Mononuclear cell (primary cell): ENCODE results near the gene SLC2A13. TPM values are rescaled to one million over a fixed set of nuclear protein-coding genes. Genes with fewer than 3 reads are reported as not detected.
"Not testable (repeated sequence)": the region's sequence is repeated elsewhere in the genome, so short reads cannot be mapped to it uniquely, and the experiment has no call there.

Experiments
- H3K27me3 ChIP-seq: 2 replicates; pipeline ENCODE4 v1.6.0; 2011; ENCODE audit warnings: low read length, control low read depth; ENCODE audit not compliant: insufficient read depth
- H3K4me1 ChIP-seq: 2 replicates; pipeline ENCODE4 v1.5.1; 2011; ENCODE audit warnings: mild to moderate bottlenecking, low read length, control low read depth; ENCODE audit not compliant: insufficient read depth
- H3K4me3 ChIP-seq: 2 replicates; pipeline ENCODE4 v1.5.1; 2011; ENCODE audit warnings: mild to moderate bottlenecking, low read length, moderate library complexity
- H3K9me3 ChIP-seq: 2 replicates; pipeline ENCODE4 v1.5.1; 2011; ENCODE audit warnings: low read depth, mild to moderate bottlenecking, control low read depth, low read length
- total RNA-seq: library from RNA; depleted of rRNA; stranded (reverse); fragments of >200 nt; gene quantifications from one replicate; pipeline ENCODE4 v1.2.3, GENCODE V29; 2012

The SLC2A13 gene
- total RNA-seq, 1 donor, result 4.4 TPM

DNA sequence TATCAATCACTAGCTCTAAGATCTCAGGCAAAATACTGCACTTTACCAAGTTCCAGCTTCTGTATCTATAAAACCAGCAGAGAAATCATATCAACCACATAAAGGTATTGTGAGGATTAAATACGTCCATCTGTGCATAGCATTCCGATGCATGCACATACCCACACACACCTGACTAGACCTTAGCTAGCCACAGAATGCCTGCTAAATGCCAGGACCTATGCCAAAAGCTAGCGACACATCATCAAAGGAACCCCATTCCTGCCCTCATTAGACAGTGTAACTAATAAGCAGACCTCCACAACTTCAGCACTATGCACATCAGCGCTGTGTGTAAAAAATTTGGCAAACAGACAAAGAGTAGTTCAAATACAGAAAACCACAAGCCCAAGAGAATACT is 185.2 kb downstream of the SLC2A13 start:
- H3K27me3 ChIP-seq, result no peaks in the 10 kb centered on the region

DNA sequence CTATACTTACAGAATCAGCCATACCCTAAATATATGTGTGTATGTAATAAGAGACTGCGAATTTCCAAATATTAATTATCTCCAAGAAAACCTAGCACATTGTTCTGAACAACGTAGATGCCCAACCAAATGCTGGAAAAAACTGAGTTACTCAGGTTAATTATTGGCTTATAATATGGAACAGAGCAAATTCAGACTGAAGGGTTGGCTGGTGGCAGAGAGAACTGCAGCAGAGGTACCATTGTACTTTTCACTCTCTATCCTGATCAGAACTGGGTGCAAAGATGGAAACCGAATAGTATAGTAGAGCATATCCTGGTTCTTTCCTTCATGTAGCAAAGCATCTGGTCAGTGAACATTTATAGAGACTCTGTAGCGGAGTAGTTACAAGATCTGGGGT is 185.7 kb downstream of the SLC2A13 start:
- Histone ChIP-seq H3K4me3 (no peak overlapping the region), H3K4me1 (peaks cover 6% of the 10 kb centered on the region), H3K27me3 (no peaks in the 10 kb centered on the region), H3K9me3 (no peaks in the 10 kb centered on the region)

More for the DNA sequence above, 185.2 kb downstream of the SLC2A13 start:
- Histone ChIP-seq H3K4me1 (peaks cover 6% of the 10 kb centered on the region), H3K9me3 (no peaks in the 10 kb centered on the region), H3K4me3 (no peak overlapping the region)

DNA sequence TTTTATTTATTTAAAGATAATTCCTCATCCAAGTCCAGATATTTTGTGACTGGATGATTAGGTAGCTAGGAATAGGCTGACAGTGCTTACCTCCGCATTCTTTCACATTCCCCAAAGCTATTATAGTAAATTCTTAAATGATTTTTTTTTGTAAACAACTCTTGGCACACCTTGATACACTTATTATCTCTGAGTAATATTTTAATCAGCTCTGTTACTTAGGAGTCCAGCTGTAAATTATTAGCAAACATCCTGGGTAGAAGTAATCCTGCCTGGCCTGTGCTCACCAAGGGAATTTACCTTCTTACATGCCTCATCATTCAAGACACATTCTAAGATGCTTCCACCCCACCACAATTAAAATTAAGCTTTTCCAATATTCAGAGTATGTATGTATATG is 186.1 kb downstream of the SLC2A13 start:
- no peak overlapping the region for H3K4me3 ChIP-seq
- H3K9me3 ChIP-seq, result no peaks in the 10 kb centered on the region
- H3K4me1 ChIP-seq, result peaks cover 6% of the 10 kb centered on the region
- no peaks in the 10 kb centered on the region for H3K27me3 ChIP-seq

DNA sequence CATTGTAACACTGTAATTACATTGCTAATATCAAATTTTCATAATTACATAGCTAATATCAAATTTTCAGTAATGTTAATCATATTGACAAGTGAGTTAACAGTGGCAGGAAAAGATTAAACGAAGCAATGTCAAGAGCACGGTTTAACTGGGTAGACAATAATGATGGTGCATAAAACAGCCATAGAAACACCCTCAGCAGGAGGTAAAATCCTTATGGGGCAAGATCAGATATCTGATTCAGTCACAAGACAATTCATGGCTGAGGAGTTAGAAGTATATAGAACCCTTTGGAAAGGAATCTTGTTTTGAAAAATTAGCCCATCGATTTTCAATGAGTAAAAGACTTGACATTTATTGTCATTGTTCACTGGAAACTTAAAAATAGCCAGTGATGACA is 190.6 kb downstream of the SLC2A13 start:
- Histone ChIP-seq H3K4me1 (peaks cover 6% of the 10 kb centered on the region), H3K9me3 (no peaks in the 10 kb centered on the region), H3K4me3 (no peak overlapping the region), H3K27me3 (no peaks in the 10 kb centered on the region)

DNA sequence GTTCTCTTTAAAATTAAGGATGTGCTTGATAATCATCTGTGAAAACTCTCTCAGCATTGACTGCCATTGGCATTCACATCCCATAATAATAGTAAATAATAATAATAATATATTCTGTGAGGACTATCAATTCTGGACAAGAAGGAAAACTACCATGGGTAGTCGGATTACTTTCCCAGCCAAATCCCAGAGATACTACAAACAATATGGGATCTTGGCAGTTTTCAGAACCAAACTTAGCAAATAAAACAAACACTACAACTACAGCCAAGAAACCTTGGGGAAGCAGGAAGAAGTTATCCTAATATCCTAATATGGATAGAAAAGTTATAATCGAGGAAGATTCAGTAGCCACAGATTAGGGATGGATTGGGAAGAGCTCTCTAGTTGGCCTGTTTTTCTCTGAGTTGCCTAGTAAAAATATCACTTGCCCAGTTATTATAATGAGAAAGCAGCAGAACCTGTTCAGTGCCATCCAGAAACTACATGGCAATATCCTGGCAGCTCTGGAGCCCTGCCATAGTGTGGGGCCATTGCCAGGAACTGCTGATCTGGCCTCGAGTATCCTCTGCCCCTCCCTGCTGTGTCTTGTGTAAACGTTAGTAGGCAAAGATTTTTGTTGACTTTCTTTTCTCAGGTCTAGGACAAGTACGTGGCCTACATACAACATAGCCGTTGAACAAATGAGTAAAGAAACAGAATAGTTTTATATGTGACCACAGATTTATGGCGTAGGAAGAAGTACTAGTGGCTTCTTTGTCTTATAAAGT is 193.5 kb downstream of the SLC2A13 start:
- Histone ChIP-seq H3K27me3 (no peaks in the 10 kb centered on the region), H3K9me3 (no peaks in the 10 kb centered on the region), H3K4me3 (no peak overlapping the region), H3K4me1 (peaks cover 4% of the 10 kb centered on the region)

DNA sequence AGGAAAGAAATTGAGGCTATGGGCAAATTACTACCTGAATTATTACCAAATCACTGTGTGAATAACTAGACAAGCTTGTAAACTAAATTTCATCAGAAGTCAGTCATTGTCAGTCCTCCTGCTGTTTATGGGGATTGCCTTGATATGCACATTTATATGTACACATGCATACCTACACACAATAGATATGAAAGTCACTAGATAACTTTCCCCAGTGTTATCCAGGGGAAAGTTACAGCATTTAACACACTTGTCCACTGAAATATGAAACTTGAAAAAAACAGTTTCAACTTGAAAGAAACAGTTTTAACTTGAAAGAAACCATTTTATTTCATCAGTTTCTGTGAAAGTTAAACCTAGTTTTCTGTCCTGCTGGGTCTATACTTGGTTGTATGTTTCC is 199.6 kb downstream of the SLC2A13 start:
- Histone ChIP-seq H3K9me3 (no peaks in the 10 kb centered on the region), H3K4me3 (no peak overlapping the region), H3K4me1 (no peaks in the 10 kb centered on the region), H3K27me3 (no peaks in the 10 kb centered on the region)

DNA sequence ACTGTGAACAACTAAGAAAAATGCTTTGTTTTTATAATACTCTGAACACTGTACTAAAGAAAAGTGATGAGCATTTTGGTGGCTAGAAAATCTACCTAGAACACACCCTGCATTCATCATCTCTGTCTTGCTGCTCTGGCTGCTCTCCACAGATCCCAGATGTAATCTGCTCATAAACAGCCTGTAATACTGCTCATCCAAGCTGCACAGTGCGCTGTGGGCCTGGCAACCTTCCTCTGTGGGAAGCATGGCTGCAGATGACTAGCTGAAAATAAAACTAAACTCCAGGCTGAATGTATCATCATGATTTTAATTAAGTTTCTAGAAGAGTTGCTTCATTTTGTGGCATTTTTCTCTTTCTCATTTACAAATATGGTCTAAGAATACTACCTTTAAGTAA is 200.7 kb downstream of the SLC2A13 start:
- H3K27me3 ChIP-seq, result no peaks in the 10 kb centered on the region
- H3K4me1 ChIP-seq, result no peaks in the 10 kb centered on the region
- H3K4me3 ChIP-seq, result no peak overlapping the region
- H3K9me3 ChIP-seq, result no peaks in the 10 kb centered on the region

DNA sequence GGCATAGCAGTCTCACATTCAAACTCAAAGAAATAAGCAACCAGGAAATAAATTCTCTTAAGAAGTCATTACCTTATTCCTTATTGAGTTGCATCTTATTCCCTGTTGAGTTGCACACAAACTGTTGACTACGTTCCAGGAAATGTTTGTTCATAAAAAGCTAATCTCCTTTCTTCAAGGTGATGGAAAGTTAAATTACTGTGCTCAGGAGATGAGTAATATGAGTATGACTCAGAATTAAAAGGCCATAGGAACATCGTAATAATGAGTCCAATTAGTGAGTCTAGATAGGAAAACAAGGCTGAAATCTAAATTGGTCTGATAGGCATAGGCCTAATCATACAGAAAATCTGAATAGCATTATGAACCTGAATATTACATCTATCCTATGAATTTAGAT is 203.1 kb downstream of the SLC2A13 start:
- H3K9me3 ChIP-seq, result no peaks in the 10 kb centered on the region
- H3K4me3 ChIP-seq, result no peak overlapping the region
- no peaks in the 10 kb centered on the region for H3K4me1 ChIP-seq
- H3K27me3 ChIP-seq, result no peaks in the 10 kb centered on the region

DNA sequence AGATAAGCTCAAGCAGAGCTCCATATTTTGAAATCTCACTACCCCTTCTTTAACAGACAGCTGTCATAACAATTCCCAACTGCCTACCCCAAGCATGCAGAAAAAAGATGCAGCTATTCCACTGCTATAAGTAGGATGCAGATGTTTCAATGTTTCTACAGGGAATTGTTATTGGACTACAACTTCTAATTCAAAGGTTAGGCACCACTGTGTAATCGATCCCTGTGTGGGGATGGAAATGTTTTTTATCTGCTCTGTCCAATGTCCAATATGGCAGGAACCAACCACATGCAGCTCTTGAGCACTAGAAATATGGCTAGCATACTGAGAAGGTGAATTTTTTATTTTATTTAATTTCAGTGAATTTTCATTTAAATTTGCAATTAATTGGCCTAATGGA is 208.6 kb downstream of the SLC2A13 start:
- Histone ChIP-seq H3K27me3 (no peaks in the 10 kb centered on the region), H3K9me3 (no peaks in the 10 kb centered on the region), H3K4me3 (no peak overlapping the region), H3K4me1 (no peaks in the 10 kb centered on the region)

DNA sequence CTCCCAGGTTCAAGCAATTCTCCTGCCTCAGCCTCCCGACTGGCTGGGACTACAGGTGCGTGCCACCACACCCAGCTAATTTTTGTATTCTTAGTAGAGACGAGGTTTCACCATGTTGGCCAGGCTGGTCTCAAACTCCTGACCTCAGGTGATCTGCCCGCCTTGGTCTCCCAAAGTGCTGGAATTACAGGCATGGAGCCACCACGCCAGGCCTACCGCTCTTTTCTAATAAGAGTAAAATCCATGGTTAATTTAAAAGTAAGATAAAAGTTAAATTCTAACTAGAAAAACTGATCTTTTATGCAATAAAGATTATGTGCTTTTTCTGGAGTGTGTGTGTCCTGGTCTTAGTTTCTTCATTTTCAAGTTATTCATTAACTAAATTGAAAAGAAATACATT is 212.5 kb downstream of the SLC2A13 start:
- H3K27me3 ChIP-seq, H3K4me3 ChIP-seq, H3K4me1 ChIP-seq, H3K9me3 ChIP-seq: not testable (repeated sequence)

DNA sequence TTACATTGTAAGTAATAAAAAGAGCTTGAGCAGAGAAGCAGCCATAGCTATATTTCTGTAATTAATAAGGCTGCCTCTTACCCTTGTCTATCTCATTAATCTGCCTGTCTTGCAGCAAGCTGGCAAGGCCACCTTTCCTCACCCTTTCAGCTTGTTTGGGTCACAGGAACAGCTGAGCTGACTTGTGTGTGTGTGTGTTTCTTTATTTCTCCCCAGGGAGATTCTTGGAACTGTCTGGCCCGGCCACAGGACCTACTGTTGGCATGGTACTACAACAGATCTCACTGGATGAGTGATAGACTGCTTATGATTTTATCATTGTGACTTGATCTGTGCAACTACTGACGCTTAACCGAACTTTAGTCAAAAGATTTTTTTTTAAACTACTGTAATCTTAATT is 213.7 kb downstream of the SLC2A13 start:
- Histone ChIP-seq H3K4me3 (no peak overlapping the region), H3K27me3 (no peaks in the 10 kb centered on the region), H3K9me3 (no peaks in the 10 kb centered on the region), H3K4me1 (no peaks in the 10 kb centered on the region)

DNA sequence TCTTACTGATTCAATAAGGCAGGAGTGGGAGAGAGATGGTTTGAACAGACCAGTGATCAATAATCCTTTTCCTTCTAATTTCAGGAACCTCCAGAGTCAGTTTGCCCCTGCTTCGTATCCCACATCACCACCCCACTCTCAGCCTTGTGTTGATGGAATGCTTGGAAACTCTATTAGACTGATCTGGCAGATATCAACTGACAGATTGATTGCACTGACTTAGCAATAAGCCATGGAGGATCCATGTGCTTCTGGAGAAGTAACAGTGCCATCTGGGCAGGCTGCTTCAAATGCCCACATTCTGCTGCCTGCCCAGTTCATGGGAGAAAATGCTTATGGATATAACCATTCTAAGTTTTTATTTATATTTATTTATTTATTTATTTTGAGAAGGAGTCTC is 218.0 kb downstream of the SLC2A13 start:
- Histone ChIP-seq H3K9me3 (no peaks in the 10 kb centered on the region), H3K27me3 (no peaks in the 10 kb centered on the region), H3K4me1 (no peaks in the 10 kb centered on the region), H3K4me3 (no peak overlapping the region)

DNA sequence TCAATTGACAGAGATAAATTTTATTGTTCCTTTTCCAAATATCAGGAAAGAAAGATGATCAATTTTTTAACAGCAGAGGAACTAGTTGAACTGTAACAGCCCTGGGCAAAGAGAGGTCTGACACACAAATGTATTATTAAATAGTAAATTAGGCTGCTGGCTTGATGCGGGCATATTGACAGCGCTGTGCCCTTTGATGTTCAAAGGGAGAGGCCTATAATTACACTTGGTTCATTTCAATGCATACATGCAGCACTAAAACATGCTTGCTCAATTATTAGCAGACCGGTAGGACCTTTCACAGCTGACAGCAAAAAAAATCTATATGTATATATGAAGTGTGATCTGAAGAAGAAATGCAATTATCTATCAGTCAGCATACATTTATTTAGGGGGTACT is 219.8 kb downstream of the SLC2A13 start:
- H3K4me1 ChIP-seq, result no peaks in the 10 kb centered on the region
- H3K9me3 ChIP-seq, result no peaks in the 10 kb centered on the region
- H3K27me3 ChIP-seq, result no peaks in the 10 kb centered on the region
- no peak overlapping the region for H3K4me3 ChIP-seq

DNA sequence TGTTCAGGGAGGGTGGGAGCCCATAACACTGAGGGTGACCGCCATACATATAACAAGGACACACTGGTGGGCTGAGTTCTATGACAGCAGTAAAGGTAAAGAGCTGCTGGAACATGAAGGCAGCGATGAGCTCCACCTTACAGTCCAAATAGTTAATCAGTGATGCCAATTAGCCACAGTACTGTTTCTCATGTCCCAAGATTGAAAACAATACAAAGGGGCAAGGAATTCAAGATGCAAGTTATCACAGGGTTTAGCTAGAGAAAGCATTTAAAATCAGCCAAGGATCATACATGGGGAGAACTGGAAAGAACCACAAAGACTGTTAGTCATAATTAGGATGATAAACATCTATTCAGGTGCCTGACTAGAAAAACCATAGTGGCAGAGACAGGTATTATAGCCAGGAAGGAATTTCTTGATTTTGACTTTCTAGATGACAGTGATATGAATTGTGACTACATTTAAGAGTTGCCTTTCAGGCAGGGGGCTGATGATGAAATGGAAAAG is 221.2 kb downstream of the SLC2A13 start:
- Histone ChIP-seq H3K27me3 (no peaks in the 10 kb centered on the region), H3K9me3 (no peaks in the 10 kb centered on the region), H3K4me3 (no peak overlapping the region), H3K4me1 (no peaks in the 10 kb centered on the region)

DNA sequence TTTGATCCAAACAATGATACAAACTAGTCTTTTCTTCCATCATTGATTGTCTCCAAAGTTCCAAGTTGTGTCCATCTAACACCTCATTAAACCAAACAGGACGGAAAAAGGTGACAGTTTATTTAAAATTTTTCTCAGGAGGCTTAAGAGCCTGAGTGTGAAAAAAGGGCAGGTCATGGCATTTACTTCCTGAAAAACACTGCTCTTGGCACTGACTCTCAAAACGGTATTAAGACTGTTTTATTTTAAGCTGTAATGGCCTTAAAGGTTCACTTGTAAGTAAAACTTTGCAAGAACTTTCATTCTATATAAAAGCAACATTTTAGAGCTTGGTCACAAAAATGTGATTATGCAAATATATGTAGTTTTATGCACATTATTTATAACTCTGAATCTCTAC is 222.5 kb downstream of the SLC2A13 start:
- H3K27me3 ChIP-seq, result no peaks in the 10 kb centered on the region
- H3K4me1 ChIP-seq, result no peaks in the 10 kb centered on the region
- no peaks in the 10 kb centered on the region for H3K9me3 ChIP-seq
- no peak overlapping the region for H3K4me3 ChIP-seq

DNA sequence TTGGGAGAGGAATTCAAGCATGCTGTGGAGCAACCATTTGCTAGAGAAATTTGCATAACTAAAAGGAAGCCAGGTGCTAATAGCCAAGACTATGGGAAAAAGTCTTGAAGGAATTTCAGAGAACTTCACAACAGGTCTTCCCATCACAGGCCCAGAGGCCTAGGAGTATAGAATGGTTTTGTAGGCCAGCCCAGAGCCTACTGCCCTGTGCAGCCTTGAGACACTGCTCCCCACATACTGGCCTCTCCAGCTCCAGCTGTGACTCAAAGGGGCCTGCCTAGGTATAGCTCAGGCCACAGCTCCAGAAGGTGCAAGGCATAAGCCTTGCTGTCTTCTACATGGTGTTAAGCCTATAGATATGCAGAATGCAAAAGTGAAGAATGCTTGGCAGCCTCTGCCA is 227.1 kb downstream of the SLC2A13 start:
- no peak overlapping the region for H3K4me3 ChIP-seq
- H3K4me1 ChIP-seq, result no peaks in the 10 kb centered on the region
- H3K27me3 ChIP-seq, result no peaks in the 10 kb centered on the region
- no peaks in the 10 kb centered on the region for H3K9me3 ChIP-seq
